ENCODE measurements around the gene CTNND2.

GRCh38 chr5:11040345-11040744 is 863.9 kb downstream of the CTNND2 start:
- TF ChIP-seq CTCF (IDR thresholded peaks at IDR 0.05) (no peak), POLR2A (IDR thresholded peaks at IDR 0.05) (no peak), POLR2AphosphoS5 (IDR thresholded peaks at IDR 0.05) (no peak), EP300 (IDR thresholded peaks at IDR 0.05) (no peak)
